ENCODE data around the gene CYCS.

DNA sequence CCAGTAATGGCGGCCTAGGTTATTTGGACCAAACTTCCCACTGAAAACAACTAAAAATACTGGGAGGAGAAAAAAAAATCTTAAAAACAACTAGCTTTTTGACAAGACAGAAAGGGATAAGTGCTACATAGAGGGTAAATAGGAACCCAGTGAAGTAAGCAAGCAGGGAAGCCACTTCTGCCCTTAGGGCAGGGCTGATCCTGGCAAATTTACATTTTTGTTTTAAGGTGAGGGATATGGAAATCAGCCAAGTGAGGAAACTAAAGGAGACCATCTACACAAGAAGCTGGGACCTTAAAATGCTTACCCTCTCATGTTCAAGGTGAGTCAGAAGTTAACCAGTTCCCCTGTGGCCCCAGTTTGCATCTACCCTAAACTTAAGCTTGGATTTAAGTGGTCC lies 46.5 kb upstream of the CYCS start:
- TF ChIP-seq POLR2A (IDR thresholded peaks at IDR 0.05) = no peak
- TF ChIP-seq CTCF (IDR thresholded peaks at IDR 0.05) = no peak

Data from Peyer's patch (tissue), 4 donors.